Stomach (tissue), 9 donors: ENCODE measurements around the gene CDH26. TPM values are rescaled to one million over a fixed set of nuclear protein-coding genes. Genes with fewer than 3 reads are reported as not detected.
A peak's percentile ranks its signal among the peaks of the same experiment; 100 is the strongest.

Source experiments
- DNase-seq, 2 donors: peaks; one replicate each; pipeline versions ENCODE4 v3.0.0 to v3.0.0-alpha.2; 2013 to 2019
- H3K27ac ChIP-seq, 5 donors: fragments of 200-600 bp in 4 of 5; sonication (generic) in 4 of 5; one replicate each; pipeline ENCODE4 v1.5.1; 2013 to 2019; ENCODE audit warnings: mild to moderate bottlenecking in 1 of 5, moderate library complexity in 1 of 5
- H3K27me3 ChIP-seq, 3 donors: fragments of 200-600 bp; sonication (generic); one replicate each; pipeline ENCODE4 v1.5.1; 2017 to 2019; ENCODE audit warnings: mixed run types in 1 of 3
- H3K36me3 ChIP-seq, 4 donors: fragments of 200-600 bp; sonication (generic); 1 replicate in 3 of 4; 2 replicates in 1 of 4; pipeline ENCODE4 v1.5.1; 2016 to 2019
- H3K4me1 ChIP-seq, 4 donors: fragments of 200-600 bp; sonication (generic); one replicate each; pipeline ENCODE4 v1.5.1; 2016 to 2019
- H3K4me3 ChIP-seq, 4 donors: fragments of 200-600 bp; sonication (generic) in 3 of 4; one replicate each; pipeline ENCODE4 v1.5.1; 2016 to 2019; ENCODE audit warnings: mild to moderate bottlenecking in 1 of 4
- H3K9me3 ChIP-seq, 4 donors: fragments of 200-600 bp; sonication (generic); one replicate each; pipeline ENCODE4 v1.5.1; 2016 to 2019
- EP300 ChIP-seq: sonication (generic); formaldehyde crosslinking; IDR thresholded peaks from one replicate; pipeline ENCODE4 v1.6.1; 2017; ENCODE audit warnings: antibody characterized with exemption
- POLR2A ChIP-seq, 4 donors: fragments of 450-650 bp; IDR thresholded peaks; one replicate each; pipeline ENCODE4 v1.6.1; 2016; ENCODE audit warnings: antibody characterized with exemption in 4 of 4, control low read depth in 2 of 4, mild to moderate bottlenecking in 1 of 4, moderate library complexity in 1 of 4
- POLR2AphosphoS5 ChIP-seq, 3 donors: sonication (generic); formaldehyde crosslinking; IDR thresholded peaks; one replicate each; pipeline ENCODE4 v1.6.1; 2016; ENCODE audit warnings: antibody characterized with exemption in 3 of 3
- WGBS, 5 donors: extraction: QIAGEN DNeasy Blood & Tissue Kit in 3 of 5; methylation state at CpG; one replicate each; pipeline versions ENCODE4 v1.1.5 to v1.1.7; 2013 to 2018; 5-methylcytosine and 5-hydroxymethylcytosine counted together
- intact Hi-C: fragments of 100-400 bp; cut with DNase I; formaldehyde crosslinking; loops from one replicate; pipeline ENCODE4 v1.15.1; 2023; ENCODE audit warnings: low total_unique reads
- polyA plus RNA-seq, 3 donors: library from polyadenylated mRNA; stranded (reverse); fragments of 200-250 nt; gene quantifications; one replicate each; pipeline ENCODE4 v1.2.3, GENCODE V29; 2013
- total RNA-seq, 5 donors: library from RNA; depleted of rRNA; stranded (reverse); fragments of >200 nt; gene quantifications; one replicate each; pipeline versions ENCODE4 v1.1.0 to v1.2.3, GENCODE V29; 2014 to 2016
- TF ChIP-seq, protein P1 (sequence below), 7 experiments: fragments of 450-650 bp in 4 of 7; fragments of 200-600 bp in 3 of 7; sonication (generic) in 3 of 7; IDR thresholded peaks; one replicate each; pipeline ENCODE4 v1.5.1; 2016 to 2019; ENCODE audit warnings: antibody characterized with exemption in 7 of 7, control low read depth in 2 of 7, mild to moderate bottlenecking in 1 of 7
- donor health status: healthy with polysubstance abuse.
- donor health status: Bipolar disorder and iron deficiency.
- donor health status: healthy.

The CDH26 gene
- total and polyA plus RNA-seq, 8 donors: 0.25 to 116 (median 5.8) TPM; not detected in 1

DNA sequence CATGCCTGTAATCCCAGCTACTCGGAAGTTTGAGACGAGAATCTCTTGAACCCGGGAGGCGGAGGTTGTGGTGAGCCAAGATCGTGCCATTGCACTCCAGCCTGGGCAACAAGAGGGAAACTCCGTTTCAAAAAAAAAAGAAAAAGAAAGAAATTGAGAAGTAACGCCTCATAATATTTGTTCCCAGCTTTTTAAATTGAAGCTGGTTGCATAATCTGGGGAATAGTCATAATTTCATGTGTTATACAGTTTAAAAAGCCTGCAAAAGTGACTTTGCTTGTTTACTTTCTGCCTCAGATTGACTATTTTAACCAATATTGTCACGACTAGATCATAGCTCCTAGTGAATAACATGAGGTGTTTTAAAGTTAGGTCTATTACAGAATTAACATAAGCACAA is 10.8 kb upstream of the CDH26 start:
- 90 to 93% (median 92%) methylated on average over 8 of the region's 8 CpGs for WGBS, 5 donors
- Histone ChIP-seq H3K4me3 (no peak overlapping the region), H3K27me3 (no peaks in the 10 kb centered on the region), H3K27ac (no peak overlapping the region), H3K36me3 (peaks cover 13 to 41% (median 37%) of the 10 kb centered on the region in 4 donors), H3K9me3 (no peaks in the 10 kb centered on the region), H3K4me1 (peaks cover 0 to 47% (median 10%) of the 10 kb centered on the region in 4 donors)
- no peak for TF ChIP-seq POLR2AphosphoS5 (IDR thresholded peaks at IDR 0.05)
- TF ChIP-seq, protein P1, sequence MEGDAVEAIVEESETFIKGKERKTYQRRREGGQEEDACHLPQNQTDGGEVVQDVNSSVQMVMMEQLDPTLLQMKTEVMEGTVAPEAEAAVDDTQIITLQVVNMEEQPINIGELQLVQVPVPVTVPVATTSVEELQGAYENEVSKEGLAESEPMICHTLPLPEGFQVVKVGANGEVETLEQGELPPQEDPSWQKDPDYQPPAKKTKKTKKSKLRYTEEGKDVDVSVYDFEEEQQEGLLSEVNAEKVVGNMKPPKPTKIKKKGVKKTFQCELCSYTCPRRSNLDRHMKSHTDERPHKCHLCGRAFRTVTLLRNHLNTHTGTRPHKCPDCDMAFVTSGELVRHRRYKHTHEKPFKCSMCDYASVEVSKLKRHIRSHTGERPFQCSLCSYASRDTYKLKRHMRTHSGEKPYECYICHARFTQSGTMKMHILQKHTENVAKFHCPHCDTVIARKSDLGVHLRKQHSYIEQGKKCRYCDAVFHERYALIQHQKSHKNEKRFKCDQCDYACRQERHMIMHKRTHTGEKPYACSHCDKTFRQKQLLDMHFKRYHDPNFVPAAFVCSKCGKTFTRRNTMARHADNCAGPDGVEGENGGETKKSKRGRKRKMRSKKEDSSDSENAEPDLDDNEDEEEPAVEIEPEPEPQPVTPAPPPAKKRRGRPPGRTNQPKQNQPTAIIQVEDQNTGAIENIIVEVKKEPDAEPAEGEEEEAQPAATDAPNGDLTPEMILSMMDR (IDR thresholded peaks at IDR 0.05): no peak
- no peak for TF ChIP-seq EP300
- TF ChIP-seq POLR2A (IDR thresholded peaks at IDR 0.05): no peak
- DNase-seq: no peak
- intact Hi-C loops: no loop called here

DNA sequence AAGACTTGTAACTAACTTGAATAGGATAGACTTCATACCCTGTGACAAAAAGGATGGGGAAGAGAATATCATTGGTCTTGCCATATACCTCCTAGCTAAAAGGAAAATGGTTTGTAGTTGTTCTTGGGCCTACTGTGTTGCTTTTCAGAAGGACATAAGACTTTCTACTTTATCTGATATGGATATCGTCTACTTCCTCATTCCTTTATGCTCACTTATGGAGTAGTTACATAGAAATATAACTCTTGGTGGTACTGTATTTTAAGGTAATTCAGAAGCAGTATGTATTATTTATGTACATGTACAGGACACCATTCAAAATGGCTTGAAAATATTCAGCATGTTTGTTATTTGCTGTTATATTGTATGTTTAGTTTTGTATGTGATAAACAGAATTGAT is 10.0 kb upstream of the CDH26 start:
- intact Hi-C loops: no loop called here
- H3K36me3 ChIP-seq: peaks cover 13 to 36% (median 29%) of the 10 kb centered on the region in 4 donors
- TF ChIP-seq, protein P1 (IDR thresholded peaks at IDR 0.05): no peak
- TF ChIP-seq POLR2AphosphoS5 (IDR thresholded peaks at IDR 0.05) (no peak), EP300 (no peak), POLR2A (IDR thresholded peaks at IDR 0.05) (no peak)
- no peak overlapping the region for H3K27ac ChIP-seq
- WGBS, 5 donors: 25 to 45% (median 34%) methylated on average over 1 of the region's 1 CpG
- no peaks in the 10 kb centered on the region for H3K27me3 ChIP-seq
- no peaks in the 10 kb centered on the region for H3K9me3 ChIP-seq
- H3K4me3 ChIP-seq: no peak overlapping the region
- DNase-seq: no peak
- H3K4me1 ChIP-seq: peaks cover 0 to 44% (median 8%) of the 10 kb centered on the region in 4 donors

DNA sequence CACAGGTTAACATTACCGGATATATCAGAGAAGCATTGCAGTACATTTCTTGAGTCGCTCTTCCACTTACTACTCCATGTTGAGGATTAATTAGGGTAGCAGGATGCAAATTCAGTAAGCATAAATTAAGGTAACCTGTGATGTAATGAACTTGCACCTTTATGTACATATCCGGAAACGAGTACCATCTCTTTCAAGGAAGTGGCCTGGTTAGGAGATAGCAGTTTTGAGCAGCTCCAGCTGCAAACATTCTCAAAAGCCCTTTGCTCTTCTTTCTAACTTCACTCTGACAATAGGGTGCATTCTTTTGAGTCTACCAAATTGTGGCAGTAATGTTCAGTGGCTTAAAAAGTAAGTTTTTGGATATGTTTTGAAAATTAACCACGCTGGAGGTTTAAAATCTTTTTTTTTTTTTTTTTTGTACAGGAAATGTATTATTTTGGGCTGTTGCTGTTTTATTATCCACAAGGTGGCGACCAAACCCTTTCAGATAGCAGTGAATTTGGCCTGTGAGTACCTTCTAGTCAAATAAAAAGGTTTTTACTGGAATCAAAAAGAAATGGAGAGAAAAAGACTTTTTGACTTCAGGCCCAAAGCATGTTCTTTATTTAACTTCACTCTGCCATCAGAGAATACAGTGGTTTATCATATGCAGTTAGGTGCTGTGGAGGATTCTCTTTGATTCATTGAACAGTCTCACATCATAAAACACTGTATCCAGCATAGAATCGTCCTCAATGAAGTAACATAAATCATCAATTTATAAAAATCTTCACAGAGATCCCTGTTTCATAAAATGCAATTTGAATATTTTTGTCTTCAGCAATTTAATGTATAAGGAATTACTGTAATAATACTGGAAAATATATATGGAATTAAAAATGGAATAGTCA is 9.1 kb upstream of the CDH26 start:
- TF ChIP-seq POLR2A (IDR thresholded peaks at IDR 0.05): no peak
- TF ChIP-seq, protein P1 (IDR thresholded peaks at IDR 0.05): peak in 5 of 7 experiments; percentile 21 to 64 (median 50)
- 29 to 37% (median 35%) methylated on average over 7 of the region's 7 CpGs for WGBS, 5 donors
- Histone ChIP-seq H3K4me1 (peaks cover 0 to 44% (median 8%) of the 10 kb centered on the region in 4 donors), H3K27me3 (no peaks in the 10 kb centered on the region), H3K36me3 (peaks cover 8 to 28% (median 20%) of the 10 kb centered on the region in 4 donors), H3K4me3 (no peak overlapping the region), H3K27ac (peak overlapping the region in 1 of 5 donors; percentile 43), H3K9me3 (no peaks in the 10 kb centered on the region)
- DNase-seq: peak in 1 of 2 donors; percentile 85
- intact Hi-C loops: no loop called here

DNA sequence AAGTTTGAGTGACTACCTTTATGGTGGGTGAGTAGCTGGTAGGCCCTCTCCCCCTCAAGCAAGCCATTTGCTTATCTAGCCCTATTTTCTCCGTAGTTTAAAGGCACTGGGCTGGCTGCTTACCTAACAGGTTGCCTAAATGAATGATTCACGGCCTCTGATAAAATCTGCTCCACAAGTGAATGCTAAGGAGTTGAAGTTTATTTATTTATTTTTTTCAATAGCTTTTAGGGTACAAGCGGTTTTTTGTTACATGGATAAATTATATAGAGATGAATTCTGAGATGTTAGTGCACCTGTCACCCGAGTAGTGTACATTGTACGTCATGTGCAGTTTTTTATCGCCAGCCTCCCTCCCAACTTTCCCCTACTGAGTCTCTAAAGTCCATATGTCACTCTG is 8.3 kb upstream of the CDH26 start:
- H3K27me3 ChIP-seq: peaks cover 0 to 5% (median 0%) of the 10 kb centered on the region in 3 donors
- no peak overlapping the region for H3K4me3 ChIP-seq
- WGBS, 5 donors: 90 to 95% (median 94%) methylated on average over 6 of the region's 6 CpGs
- peaks cover 0 to 42% (median 8%) of the 10 kb centered on the region in 4 donors for H3K4me1 ChIP-seq
- no peak for DNase-seq
- H3K27ac ChIP-seq: no peak overlapping the region
- intact Hi-C loops: no loop called here
- no peaks in the 10 kb centered on the region for H3K9me3 ChIP-seq
- peaks cover 0 to 19% (median 12%) of the 10 kb centered on the region in 4 donors for H3K36me3 ChIP-seq
- TF ChIP-seq POLR2A (IDR thresholded peaks at IDR 0.05) (no peak), POLR2AphosphoS5 (IDR thresholded peaks at IDR 0.05) (no peak), EP300 (no peak)
- TF ChIP-seq, protein P1 (IDR thresholded peaks at IDR 0.05): no peak
